NCI-H774 (cell line): ENCODE measurements around the gene METRN.
A peak's percentile ranks its signal among the peaks of the same experiment; 100 is the strongest.
"Not testable (repeated sequence)": the region's sequence is repeated elsewhere in the genome, so short reads cannot be mapped to it uniquely, and the experiment has no call there.

Source experiments
- DNase-seq: peaks from one replicate; lab custom pipeline; 2025; lab: John Stamatoyannopoulos, UW

METRN gene

DNA sequence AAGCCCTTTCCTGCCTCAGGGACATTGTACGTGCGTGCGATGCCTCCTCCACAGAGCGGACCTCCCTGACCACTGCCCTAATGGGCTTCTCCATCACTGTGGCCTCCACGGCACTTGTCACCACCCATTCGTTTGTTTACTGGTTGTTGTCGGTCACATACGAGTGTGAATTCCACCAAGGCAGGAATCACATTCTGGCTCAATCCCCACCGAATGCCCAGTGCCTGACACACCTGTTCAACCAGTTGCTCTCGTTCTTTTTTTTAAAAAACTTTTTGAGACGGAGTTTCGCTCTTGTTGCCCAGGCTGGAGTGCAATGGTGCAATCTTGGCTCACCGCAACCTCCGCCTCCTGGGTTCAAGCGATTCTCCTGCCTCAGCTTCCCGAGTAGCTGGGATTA lies 23.7 kb upstream of the METRN start:
- DNase-seq: not testable (repeated sequence)

- no peak for DNase-seq
Observed at GRCh38 chr16:692356-693108, 22.4 kb upstream of the METRN start.

DNA sequence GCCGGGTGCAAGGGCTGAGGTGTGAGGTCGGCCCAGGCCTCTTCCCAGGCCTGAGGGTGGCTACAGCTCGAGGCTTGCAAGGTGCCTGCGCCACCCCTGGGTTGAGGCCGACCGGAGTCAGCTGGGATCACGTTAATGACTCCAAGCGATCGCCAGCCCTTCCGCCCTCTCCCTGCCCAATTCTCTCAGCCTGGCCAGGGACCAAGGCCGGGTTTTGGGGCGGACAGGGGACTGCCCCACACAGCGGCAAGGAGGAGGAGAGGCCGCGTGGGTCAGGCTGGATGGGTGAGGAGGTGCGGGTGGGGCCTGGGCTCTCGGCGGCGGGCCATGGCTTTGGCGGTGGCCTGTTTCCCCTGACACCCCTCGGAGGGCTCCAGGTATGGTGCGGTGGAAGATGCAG lies 21.6 kb upstream of the METRN start:
- DNase-seq: no peak

- no peak for DNase-seq
Observed at GRCh38 chr16:693766-694165, 21.2 kb upstream of the METRN start.

DNA sequence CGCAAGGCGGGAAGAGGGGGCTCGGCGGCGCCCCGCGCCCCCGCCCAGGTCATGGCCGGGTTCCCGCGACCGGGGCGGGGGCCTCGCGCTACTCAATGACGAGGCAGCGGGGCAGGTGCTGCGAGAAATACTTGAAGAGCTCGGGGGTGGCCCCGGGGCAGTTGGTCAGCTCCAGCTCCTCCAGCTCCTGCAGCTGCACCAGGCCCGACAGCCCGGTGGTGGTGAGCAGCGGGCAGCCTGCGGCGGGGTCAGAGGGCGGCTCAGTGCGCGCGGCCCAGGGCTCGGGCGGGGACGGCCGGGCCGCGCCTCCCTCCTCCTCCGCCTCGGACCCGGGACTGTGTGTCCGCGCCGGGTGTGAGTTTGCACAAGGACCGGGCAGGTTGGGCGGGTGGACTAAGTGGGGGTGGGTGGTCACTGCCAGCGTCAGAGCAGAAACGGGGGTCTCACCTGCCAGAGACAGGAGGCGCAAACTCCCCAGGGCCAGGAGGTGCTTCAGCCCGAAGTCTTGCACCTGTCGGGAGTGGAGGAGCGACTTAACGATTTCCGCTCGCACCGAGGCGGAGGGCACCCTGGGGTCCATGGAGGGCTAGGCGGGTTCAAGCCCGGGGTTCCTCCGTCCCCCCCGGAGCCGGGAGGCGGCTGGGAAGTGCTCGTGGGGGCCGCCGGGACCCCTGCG lies 20.6 kb upstream of the METRN start:
- no peak for DNase-seq

DNA sequence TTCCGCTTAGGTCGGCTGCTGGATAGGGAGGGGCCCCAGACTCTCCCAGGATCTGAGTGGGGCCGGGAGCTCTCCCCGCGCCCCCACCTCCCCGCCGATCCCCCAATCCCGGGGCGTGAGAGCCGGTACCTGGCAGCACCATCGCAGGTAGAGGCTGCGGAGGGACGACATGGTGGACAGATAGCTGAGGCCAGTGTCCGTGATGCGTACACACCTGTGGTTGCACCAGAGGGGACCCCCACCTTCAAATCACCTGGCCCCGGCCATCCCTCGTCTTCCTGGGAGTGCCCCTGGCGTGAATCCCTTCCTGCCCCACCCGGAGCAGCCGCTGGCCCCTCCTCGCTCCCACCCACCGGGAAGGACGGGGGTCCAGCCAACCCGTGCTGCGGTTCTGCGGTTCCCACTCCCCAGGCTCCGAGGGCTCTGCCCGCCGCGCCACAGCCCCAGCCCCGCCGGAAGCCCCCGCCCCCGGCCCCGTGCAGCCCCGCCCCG lies 20.0 kb upstream of the METRN start:
- DNase-seq: no peak

DNA sequence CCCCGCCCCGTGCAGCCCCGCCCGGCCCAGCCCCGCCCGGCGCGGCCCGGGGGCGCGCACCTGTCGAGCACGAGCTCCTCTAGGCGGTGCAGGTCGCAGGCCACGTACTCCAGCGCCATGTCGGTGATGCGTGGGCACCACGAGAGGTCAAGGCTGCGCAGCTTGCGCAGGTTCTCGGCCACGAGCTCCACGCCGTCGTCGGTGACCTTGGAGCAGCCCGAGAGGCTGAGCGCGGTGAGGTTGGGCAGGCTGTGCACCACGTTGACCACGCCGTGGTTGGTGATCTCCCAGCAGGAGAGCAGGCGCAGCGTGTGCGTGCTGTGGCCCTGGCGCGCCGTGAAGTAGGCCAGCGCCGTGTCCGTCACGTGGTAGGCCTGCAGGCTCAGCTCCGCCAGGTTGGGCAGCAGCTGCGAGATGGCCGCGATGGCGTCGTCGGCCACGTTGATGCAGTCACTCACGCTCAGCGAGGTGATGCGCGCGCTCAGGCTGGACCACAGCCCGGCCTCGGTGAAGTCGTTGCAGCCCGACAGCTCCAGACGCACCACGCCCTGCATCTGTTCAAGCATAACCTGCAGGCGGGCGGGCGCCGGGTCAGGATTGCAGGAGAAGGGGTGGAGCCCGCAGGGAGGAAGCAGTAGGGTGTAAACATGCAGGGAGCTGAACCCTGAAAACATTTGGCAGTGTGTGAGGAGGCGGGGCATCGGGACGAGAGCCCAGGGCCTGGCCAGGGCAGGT lies 19.4 kb upstream of the METRN start:
- DNase-seq: peak; percentile 78

GRCh38 chr16:698911-699671 lies 15.8 kb upstream of the METRN start:
- DNase-seq: no peak

DNA sequence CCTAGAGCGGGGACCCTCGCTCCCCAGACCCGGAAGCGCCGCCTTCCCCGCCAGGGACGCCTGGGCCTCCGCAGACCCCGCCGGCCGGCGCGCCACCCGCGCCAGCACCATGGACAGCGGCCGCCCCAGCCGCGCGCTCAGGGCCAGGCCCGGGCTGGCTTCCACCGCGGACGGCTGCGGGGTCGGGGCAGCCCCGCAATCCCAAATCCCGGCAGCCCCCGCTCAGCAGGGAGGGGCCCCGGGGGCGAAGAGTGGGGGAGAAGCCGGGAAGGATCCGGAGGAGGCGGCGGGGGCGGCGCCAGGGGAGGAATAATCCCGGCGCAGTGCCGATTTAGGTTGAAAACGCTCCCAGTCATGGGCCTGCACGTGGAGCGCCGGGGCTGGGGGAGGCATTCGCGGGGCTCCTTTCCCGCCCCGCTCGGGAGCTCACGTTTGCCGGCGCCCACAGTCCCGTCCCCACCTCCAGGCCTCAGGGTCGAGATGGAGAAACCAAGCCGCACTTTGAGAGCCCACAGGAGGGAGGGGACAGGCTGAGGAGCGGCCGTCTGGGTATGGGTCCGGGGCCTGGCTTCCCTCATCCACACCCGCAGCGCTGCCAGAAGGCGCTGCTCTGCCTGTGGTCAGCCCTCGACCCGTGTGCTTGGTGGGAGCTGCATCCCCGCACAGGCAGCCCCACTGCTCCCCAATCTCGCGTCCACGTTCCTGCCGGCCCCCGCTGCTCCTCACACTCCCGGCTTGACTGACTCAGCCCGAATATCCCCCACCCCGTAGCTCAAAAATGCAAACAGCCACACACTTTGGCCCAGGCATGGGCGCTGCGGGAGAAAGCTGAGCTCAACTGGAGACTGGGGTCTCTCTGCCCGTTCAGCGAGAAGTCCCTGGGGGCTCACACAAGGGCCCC lies 14.0 kb upstream of the METRN start:
- DNase-seq: no peak

GRCh38 chr16:702341-702740 lies 12.6 kb upstream of the METRN start:
- DNase-seq: no peak

DNA sequence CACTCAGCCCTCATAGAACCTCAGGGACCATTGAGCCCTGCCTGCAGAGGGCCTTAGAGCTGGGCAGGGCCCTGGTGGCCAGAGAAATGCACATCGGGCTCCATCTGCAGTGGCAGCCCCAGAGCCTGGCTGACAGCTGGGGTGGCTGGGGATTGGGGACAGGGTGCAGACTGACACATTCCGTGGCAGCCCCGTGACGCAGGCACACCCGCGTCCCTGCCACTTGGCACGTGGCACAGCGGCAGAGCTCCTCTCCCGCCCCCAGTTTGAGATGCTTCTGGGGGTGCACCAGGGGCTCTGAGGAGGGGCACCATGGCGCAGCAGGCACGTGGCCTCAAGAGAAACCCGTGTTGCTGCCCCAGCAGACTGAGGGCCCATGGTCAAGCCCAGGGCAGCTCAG lies 11.5 kb upstream of the METRN start:
- no peak for DNase-seq

GRCh38 chr16:704047-704446 lies 10.9 kb upstream of the METRN start:
- DNase-seq: no peak

DNA sequence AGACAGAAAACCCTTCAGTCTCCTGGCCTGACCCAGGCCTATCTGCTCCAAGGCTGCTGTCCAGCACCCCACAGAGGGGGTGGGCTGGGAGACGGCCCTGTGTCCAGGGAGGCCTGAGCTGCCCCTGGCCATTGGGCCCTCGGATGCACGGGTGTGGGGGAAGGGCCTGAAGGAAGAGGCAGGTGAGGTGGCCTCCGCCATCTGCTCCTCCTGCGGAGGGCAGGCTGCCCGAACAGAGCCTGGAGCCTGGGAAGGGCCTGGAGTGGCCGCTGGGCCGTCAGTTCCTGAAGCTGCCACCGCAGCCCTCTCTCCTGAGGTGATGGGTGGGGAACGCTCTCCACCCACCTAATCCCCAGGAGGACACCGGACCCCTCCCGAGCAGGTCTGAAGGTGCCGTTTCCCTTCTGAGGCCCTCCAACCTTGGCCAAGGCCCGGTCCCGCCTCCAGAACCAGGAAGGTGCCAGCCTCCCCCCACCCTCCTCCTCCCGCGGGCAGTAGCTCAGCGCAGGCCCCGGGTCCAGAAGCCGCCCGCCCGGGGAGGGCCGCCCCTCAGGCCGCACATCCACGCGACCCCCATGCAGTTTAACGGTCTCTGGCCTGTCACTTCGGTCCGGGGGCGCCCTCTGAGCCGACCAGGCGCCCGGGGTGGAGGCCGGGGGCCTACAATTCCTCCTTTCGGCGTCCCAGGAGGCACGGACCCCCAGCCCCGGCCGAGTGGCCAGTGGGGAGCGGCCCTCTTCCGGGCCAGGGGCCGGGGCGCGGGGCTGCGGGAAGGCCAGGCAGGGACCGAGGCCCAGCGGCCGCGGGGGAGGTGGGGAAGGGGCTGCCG lies 10.2 kb upstream of the METRN start:
- no peak for DNase-seq

DNA sequence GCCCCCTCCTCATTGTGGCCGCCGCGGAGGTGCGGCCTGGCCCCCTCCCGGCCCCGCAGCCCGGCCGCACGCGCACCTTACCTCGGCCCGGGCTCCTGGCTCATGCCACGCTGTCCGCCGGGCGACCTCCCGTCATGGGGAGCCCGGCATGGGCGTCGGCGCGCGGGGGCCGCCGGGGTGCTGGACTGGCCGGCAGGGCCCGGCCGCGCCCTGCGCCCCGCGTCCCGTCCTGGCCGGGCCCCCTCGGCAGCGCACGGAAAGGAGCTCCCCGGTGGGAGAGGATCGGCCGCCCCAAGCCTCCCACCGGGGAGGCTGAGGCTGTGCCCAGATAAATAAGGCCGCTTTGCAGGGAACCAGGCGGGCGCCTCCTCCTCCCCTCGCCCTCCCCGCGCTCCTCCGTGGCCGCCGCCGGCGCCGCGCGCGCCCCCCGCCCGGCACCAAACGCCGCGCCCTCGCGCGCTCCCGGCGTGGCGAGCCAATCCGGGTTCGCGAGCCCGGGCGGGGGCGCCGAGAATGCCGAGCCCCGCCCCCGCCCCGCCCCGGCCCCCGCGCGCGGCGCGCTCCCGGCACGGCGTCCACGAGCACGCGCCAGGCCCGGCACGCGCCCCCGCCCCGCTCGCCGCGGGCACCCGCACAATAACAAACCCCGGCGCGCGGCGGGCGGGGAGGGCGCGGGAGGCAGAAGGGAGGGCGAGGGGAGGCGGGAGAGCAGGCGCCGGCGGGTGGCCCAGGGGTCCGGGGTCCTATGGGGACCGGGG lies 9.3 kb upstream of the METRN start, which contains the start of gene FBXL16:
FBXL16 (minus strand) TSS at position 371 of the 758 bp plus-strand sequence. CDS start 8,396 bp downstream, outside the sequence.
- peak; percentile 60 for DNase-seq

DNA sequence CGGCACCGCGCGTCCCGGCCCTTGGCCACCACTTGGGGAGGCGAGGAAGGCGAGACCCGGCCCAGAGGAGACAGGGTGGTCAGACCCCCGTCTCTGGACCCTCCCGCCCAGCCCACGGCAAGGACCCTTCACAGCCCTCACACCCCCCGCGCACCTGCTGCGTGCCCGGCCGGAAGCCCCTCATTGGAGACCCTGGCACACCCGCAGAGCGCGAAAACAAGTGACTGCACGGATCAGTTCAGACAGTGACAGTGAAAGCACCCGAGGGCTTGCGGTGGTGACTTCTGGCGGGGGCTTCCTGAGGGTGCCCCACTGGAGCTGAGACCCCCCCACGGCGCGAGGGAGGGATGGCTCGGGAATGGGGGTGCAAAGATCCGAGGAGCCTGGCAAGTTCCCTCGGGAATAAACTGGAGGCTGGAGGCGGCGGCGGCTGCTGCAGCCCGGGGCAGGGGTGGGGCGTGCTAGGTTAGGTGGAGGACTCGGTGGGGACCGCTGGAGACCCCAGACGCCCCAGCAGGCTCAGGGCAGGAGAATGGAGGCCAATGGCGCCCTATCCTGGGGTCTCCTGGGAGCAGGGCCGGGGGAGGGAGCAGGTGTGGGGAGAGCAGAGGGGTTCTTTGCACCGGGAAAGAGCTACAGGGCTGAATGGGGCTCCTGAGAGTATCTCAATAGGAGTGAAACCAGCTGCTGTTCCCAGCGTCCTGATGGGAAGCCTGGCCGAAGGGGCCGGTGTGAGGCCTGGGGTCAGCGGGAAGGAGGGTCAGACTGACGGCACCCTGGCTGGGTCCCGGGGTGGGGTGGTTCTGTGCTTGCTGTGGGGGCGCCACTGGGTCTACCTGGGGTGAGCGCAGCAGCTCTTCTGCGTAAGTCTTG lies 8.5 kb upstream of the METRN start:
- no peak for DNase-seq

DNA sequence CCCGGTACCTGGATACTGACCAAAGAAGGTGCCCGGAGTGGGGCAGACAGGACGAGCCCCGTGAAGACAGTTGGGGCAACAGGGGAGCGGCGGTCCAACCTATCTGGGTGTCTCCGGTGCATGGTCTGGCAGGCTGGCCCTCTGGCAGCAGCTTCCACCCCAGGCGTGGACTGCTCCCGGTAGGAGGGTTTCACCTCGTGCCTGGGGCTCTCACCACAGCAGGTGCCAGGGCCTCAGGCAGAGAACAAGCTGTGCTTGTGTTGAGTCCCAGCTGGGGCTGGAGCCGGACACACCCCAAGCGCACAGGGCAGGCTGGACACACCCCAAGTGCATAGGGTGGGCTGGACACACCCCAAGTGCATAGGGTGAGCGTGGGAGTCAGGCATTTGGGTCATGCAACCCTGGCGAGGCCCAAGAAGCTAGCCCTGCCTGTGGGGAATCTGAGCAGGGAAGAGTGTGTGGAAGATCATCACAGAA lies 7.8 kb upstream of the METRN start:
- DNase-seq: no peak

GRCh38 chr16:708019-708418 lies 6.9 kb upstream of the METRN start:
- no peak for DNase-seq

GRCh38 chr16:708959-709358 lies 6.0 kb upstream of the METRN start:
- no peak for DNase-seq
